ENCODE measurements around the gene NID2. TPM values are rescaled to one million over a fixed set of nuclear protein-coding genes. Genes with fewer than 3 reads are reported as not detected.
A peak's percentile ranks its signal among the peaks of the same experiment; 100 is the strongest.

Gene NID2
- polyA plus RNA-seq, 1 of the 3 experiments (the other 2 are of a cell fraction), result 22.7 TPM

DNA sequence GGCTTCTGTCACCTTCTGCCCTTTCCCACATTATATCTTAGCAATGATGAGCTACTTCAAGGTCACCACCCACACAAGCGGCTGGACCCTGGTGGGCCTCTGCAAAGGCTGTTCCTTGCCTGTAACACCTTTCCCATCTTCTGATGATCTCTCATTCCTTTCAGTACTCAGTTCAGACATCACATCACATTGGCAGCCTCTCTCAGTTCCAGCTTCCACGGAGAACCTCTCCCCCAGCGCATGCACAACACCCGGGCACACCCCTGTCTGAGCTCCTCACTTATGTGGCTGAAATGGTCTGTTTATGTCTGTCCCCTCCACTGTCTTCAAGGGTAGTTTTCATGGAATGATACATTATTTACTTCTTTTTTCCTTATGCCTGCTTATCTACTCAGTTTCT, 6.5 kb upstream of the NID2 start:
- Histone ChIP-seq H3F3A (replicated peaks; ENCODE audit: insufficient read depth) (peaks cover 53% of the 10 kb centered on the region), H3K27ac (ENCODE audit: low read depth in 2 of 2, low read length in 1 of 2) (peak overlapping the region in 1 of 2 experiments; percentile 30; a peak in 1 of 4 replicates), H3K9ac (no peak overlapping the region), H4K20me1 (ENCODE audit: insufficient read depth) (no peaks in the 10 kb centered on the region), H3K4me1 (ENCODE audit: control insufficient read depth in 1 of 2, insufficient read depth in 2 of 2, low read depth in 1 of 2, low read length in 1 of 2) (peaks cover 0 to 41% of the 10 kb centered on the region in 2 experiments; a peak in 2 of 4 replicates), H3K9me3 (no peaks in the 10 kb centered on the region), H3K4me2 (no peak overlapping the region), H3K79me2 (ENCODE audit: insufficient read depth) (no peaks in the 10 kb centered on the region), H3K36me3 (replicated peaks in 1 of 2; ENCODE audit: control insufficient read depth in 1 of 2, insufficient read depth in 2 of 2, low read length in 1 of 2) (no peaks in the 10 kb centered on the region), H2AFZ (ENCODE audit: low read depth) (no peak overlapping the region), H3K9me2 (no peaks in the 10 kb centered on the region), H3K27me3 (ENCODE audit: insufficient read depth) (no peaks in the 10 kb centered on the region), H3K4me3 (ENCODE audit: low read depth in 2 of 2, low read length in 1 of 2) (no peak overlapping the region)
- WGBS (ENCODE audit: low lambda C conversion rate), result 90% methylated on average over 4 of the region's 4 CpGs
- CTCF ChIA-PET, result no interaction called here
- POLR2A ChIA-PET, result no interaction called here
- TF ChIP-seq TAF1 (IDR thresholded peaks at IDR 0.05; ENCODE audit: borderline replicate concordance, low read depth, low read length), result no peak
- TF ChIP-seq, protein P1, sequence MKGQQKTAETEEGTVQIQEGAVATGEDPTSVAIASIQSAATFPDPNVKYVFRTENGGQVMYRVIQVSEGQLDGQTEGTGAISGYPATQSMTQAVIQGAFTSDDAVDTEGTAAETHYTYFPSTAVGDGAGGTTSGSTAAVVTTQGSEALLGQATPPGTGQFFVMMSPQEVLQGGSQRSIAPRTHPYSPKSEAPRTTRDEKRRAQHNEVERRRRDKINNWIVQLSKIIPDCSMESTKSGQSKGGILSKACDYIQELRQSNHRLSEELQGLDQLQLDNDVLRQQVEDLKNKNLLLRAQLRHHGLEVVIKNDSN (IDR thresholded peaks at IDR 0.05; ENCODE audit: borderline replicate concordance, low read depth), result no peak
- TF ChIP-seq NFIC (IDR thresholded peaks at IDR 0.05; ENCODE audit: borderline replicate concordance), result no peak
- no peak for TF ChIP-seq RAD21 (IDR thresholded peaks at IDR 0.05; ENCODE audit: low read length)
- TF ChIP-seq, protein P2, sequence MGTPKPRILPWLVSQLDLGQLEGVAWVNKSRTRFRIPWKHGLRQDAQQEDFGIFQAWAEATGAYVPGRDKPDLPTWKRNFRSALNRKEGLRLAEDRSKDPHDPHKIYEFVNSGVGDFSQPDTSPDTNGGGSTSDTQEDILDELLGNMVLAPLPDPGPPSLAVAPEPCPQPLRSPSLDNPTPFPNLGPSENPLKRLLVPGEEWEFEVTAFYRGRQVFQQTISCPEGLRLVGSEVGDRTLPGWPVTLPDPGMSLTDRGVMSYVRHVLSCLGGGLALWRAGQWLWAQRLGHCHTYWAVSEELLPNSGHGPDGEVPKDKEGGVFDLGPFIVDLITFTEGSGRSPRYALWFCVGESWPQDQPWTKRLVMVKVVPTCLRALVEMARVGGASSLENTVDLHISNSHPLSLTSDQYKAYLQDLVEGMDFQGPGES (IDR thresholded peaks at IDR 0.05; ENCODE audit: low read depth, low read length), result no peak
- no peak for TF ChIP-seq RFX5 (IDR thresholded peaks at IDR 0.05; ENCODE audit: low read length)
- no peak for TF ChIP-seq TCF12 (IDR thresholded peaks at IDR 0.05)
- no peak for TF ChIP-seq FOXJ3 (CRISPR knock-in tag; IDR thresholded peaks at IDR 0.05)
- no peak for TF ChIP-seq RCOR1 (IDR thresholded peaks at IDR 0.05; ENCODE audit: low read length)
- TF ChIP-seq, protein P3, sequence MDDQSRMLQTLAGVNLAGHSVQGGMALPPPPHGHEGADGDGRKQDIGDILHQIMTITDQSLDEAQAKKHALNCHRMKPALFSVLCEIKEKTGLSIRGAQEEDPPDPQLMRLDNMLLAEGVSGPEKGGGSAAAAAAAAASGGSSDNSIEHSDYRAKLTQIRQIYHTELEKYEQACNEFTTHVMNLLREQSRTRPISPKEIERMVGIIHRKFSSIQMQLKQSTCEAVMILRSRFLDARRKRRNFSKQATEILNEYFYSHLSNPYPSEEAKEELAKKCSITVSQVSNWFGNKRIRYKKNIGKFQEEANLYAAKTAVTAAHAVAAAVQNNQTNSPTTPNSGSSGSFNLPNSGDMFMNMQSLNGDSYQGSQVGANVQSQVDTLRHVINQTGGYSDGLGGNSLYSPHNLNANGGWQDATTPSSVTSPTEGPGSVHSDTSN (IDR thresholded peaks at IDR 0.05), result no peak
- no peak for DNase-seq

DNA sequence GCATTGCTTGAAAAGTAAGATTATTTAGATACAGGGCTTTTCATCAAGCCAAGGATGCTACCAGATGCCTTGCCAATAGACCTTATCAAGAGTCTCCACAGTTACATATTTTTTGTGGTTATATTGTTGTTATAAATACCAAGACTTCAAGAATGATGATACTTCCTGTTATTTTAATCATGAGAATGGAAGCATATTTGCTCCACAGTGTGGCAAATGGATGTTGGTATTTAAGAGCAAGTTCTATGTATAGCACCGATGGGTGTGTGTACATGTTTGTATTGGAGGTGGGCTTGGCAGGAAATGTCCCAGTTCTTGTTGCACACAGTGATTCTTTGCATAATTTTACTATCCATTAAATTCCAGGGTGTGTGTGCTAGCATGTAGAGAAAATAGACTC, 4.4 kb upstream of the NID2 start:
- H3F3A ChIP-seq (replicated peaks; ENCODE audit: insufficient read depth), result peaks cover 36% of the 10 kb centered on the region
- no peaks in the 10 kb centered on the region for H4K20me1 ChIP-seq (ENCODE audit: insufficient read depth)
- peaks cover 6 to 33% of the 10 kb centered on the region in 2 experiments; a peak in 3 of 4 replicates for H3K4me1 ChIP-seq (ENCODE audit: control insufficient read depth in 1 of 2, insufficient read depth in 2 of 2, low read depth in 1 of 2, low read length in 1 of 2)
- no peak overlapping the region for H2AFZ ChIP-seq (ENCODE audit: low read depth)
- H3K4me2 ChIP-seq, result peak overlapping the region; percentile 22; the same call in 1 of the 2 replicates
- CTCF ChIA-PET, result interaction anchor here (5.5 kb wide), 1 partner anchor 29 kb away, joined by 45 read pairs; no protein-coding TSS in a partner anchor
- no peak overlapping the region for H3K9ac ChIP-seq
- no peak overlapping the region for H3K4me3 ChIP-seq (ENCODE audit: low read depth in 2 of 2, low read length in 1 of 2)
- no peaks in the 10 kb centered on the region for H3K36me3 ChIP-seq (replicated peaks in 1 of 2; ENCODE audit: control insufficient read depth in 1 of 2, insufficient read depth in 2 of 2, low read length in 1 of 2)
- DNase-seq, result no peak
- H3K27ac ChIP-seq (ENCODE audit: low read depth in 2 of 2, low read length in 1 of 2), result peak overlapping the region in 1 of 2 experiments; percentile 65; a peak in 2 of 4 replicates
- H3K79me2 ChIP-seq (ENCODE audit: insufficient read depth), result no peaks in the 10 kb centered on the region
- no peaks in the 10 kb centered on the region for H3K9me2 ChIP-seq
- POLR2A ChIA-PET, result no interaction called here
- 58% methylated on average over 1 of the region's 1 CpG for WGBS (ENCODE audit: low lambda C conversion rate)
- H3K27me3 ChIP-seq (ENCODE audit: insufficient read depth), result no peaks in the 10 kb centered on the region
- H3K9me3 ChIP-seq, result no peaks in the 10 kb centered on the region
- TF ChIP-seq EP300 (IDR thresholded peaks at IDR 0.05; ENCODE audit: borderline replicate concordance in 1 of 2, low read depth in 1 of 2, low read length in 1 of 2), result peak in 1 of 2 experiments; percentile 33; a peak in 1 of 4 replicates
- TF ChIP-seq POLR2AphosphoS5 (IDR thresholded peaks at IDR 0.05; ENCODE audit: low read depth, low read length), result no peak
- TF ChIP-seq TAF1 (IDR thresholded peaks at IDR 0.05; ENCODE audit: borderline replicate concordance, low read depth, low read length), result no peak
- TF ChIP-seq NRF1 (IDR thresholded peaks at IDR 0.05; ENCODE audit: low read depth, low read length), result no peak
- 0 out of 2 replicates have a peak, but pooled peaks have one; percentile 10 for TF ChIP-seq TEAD4 (IDR thresholded peaks at IDR 0.05; ENCODE audit: borderline replicate concordance, insufficient read depth)
- peak; percentile 59 for TF ChIP-seq TCF12 (IDR thresholded peaks at IDR 0.05)
- TF ChIP-seq JUND (IDR thresholded peaks at IDR 0.05), result no peak
- TF ChIP-seq RXRA (IDR thresholded peaks at IDR 0.05; ENCODE audit: borderline replicate concordance, low read depth), result no peak
- TF ChIP-seq RFX5 (IDR thresholded peaks at IDR 0.05; ENCODE audit: low read length), result no peak
- TF ChIP-seq, protein P3 (IDR thresholded peaks at IDR 0.05), result 0 out of 2 replicates have a peak, but pooled peaks have one; percentile 33
- TF ChIP-seq FOSL2 (IDR thresholded peaks at IDR 0.05; ENCODE audit: borderline replicate concordance, low read depth), result no peak
- TF ChIP-seq, protein P4, sequence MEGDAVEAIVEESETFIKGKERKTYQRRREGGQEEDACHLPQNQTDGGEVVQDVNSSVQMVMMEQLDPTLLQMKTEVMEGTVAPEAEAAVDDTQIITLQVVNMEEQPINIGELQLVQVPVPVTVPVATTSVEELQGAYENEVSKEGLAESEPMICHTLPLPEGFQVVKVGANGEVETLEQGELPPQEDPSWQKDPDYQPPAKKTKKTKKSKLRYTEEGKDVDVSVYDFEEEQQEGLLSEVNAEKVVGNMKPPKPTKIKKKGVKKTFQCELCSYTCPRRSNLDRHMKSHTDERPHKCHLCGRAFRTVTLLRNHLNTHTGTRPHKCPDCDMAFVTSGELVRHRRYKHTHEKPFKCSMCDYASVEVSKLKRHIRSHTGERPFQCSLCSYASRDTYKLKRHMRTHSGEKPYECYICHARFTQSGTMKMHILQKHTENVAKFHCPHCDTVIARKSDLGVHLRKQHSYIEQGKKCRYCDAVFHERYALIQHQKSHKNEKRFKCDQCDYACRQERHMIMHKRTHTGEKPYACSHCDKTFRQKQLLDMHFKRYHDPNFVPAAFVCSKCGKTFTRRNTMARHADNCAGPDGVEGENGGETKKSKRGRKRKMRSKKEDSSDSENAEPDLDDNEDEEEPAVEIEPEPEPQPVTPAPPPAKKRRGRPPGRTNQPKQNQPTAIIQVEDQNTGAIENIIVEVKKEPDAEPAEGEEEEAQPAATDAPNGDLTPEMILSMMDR (IDR thresholded peaks at IDR 0.05), result no peak
- no peak for TF ChIP-seq EZH2phosphoT487 (IDR thresholded peaks at IDR 0.05; ENCODE audit: borderline replicate concordance, low read depth)
- peak; percentile 34; the same call in 1 of the 2 replicates for TF ChIP-seq NFIC (IDR thresholded peaks at IDR 0.05; ENCODE audit: borderline replicate concordance)
- TF ChIP-seq, protein P2 (IDR thresholded peaks at IDR 0.05; ENCODE audit: low read depth, low read length), result no peak
- no peak for TF ChIP-seq FOXJ3 (CRISPR knock-in tag; IDR thresholded peaks at IDR 0.05)

Data from SK-N-SH (cell line).